Tongue (tissue), 3 donors: ENCODE measurements around the gene CDK18. TPM values are rescaled to one million over a fixed set of nuclear protein-coding genes. Genes with fewer than 3 reads are reported as not detected.

Experiments
- DNase-seq: peaks from one replicate; pipeline ENCODE4 v3.0.0-alpha.2; 2015
- small RNA-seq: library from RNA; depleted of rRNA; stranded (forward); fragments of <200 nt; gene quantifications from one replicate; pipeline ENCODE3, GENCODE V24; 2014; ENCODE audit warnings: low replicate concordance
- total RNA-seq: library from RNA; depleted of rRNA; stranded (reverse); fragments of >200 nt; gene quantifications from one replicate; pipeline ENCODE4 v1.2.3, GENCODE V29; 2014

The CDK18 gene
- total RNA-seq, 1 donor from 2014 or later, result 7.7 TPM

- no peak for DNase-seq
These were observed 65.7 kb downstream of the CDK18 start for GRCh38 chr1:205570173-205570501.

DNA sequence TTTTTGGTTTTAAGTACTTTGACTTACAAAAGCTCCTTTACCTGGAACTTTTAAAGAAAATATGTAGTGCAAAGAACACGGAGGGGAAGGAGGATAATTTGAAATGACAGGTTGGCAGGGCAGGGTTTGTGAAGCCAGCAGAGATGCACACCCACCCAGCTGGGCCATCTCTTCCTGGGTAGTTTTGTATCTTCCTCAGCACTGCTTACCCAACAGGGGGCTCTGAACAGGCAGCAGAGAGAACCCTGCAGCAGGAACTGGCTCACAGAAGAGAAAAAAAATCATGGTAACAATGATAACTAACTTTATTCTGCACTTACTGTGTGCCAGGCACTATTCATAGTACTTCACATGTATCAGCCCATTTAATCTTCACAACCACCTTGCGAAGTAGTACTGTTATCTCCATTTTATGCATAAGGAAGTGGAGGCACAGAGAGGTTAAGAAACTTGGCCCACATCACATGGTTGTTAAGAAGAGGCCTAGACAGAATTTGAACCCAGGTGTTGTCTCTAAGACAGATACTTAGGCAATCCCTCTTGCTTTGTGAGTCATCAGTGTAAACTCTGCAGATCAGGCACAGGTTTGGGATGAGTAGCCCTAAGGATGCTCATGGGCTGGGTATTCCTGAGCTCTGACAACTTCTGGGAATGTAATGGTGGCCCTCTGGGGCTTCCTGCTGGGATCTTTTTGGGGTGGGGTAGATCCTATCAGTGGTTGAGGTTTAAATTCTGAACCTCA lies 66.5 kb downstream of the CDK18 start:
- DNase-seq, result no peak

DNA sequence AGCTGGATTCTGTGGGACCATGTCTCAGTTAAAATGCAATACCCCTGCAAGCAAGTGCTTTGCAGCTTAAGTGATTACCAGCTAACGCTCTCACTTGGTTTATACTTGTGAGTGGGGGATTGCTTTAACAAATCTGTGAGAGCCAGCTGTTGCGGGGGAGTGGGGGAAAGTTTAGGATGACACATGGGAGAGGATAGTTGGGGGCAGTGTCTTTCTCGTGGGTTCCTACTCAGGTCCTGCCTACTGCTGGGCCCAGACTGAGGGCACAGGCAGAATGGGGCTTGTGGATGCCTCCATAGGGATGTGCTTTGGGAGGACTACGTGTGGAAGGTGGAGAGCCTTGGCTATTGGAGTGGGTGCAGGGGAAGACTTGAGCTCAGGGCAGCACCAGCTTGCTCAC lies 67.3 kb downstream of the CDK18 start:
- no peak for DNase-seq

- no peak for DNase-seq
These were observed 68.0 kb downstream of the CDK18 start for GRCh38 chr1:205572421-205572820.

- no peak for DNase-seq
These were observed 70.9 kb downstream of the CDK18 start for GRCh38 chr1:205575294-205575885.

DNA sequence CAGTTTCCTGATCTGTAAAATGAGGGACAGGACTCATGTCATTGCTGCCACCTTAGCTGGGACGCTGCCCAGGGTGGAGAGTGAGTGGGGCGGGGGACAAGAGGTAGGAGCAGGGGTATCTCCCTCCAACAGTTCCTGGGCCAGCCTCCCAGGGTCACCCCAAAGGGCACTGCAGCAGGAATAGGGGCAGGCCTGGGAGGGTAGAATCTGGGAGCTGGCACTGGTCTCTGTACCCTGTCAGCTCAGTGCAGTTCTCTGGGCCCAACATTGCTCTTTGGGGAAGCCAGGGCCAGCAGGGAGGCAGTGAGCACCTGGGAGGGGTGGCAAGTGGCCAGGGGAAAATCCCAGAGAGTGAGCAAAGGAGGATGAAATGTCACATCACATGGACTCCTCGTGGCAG lies 71.5 kb downstream of the CDK18 start:
- DNase-seq, result no peak

DNA sequence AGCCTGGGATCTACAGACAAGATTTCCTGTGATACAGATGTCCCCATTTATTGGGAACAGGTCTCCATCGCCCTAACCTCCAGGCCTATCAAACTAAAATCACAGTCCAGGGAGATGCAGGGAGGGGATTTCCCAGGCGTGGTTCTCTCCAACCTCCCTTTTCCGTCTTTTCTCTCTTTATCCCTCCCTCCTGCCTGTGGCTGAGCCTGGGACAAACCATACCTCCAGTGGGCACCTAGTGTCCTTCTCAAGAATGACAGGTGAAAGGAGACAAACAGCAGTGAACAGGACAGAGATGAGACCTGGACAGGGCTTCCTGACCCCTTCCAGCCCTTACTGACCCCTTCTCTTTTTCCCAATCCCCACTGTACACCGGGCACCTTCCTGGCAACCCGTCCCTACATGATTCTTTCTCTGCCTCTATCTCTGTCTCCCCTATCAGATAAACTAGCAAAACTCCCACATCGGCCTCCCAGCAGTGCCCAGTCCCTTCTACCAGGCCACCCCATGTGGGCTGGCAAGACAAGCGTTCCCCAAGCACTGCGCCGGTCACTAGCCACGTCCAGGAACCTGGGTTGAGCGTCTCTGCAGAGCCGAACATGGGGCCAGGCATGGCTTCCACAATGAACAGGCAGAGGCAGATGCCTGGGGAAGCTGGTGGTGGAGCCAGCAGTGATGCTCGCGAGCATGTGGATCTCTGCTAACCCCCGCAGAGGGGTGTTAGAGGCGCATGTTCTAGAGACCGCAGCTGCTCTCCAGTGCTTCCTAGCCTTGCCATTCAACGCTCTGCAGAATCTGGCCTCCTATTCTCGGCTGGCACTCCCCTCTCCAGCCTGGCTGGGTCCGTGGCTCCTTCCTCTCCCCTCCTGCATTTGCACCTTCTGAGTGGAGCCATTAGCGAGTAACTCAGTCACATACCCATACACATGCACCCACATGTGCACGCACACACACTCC lies 72.6 kb downstream of the CDK18 start:
- DNase-seq, result no peak

DNA sequence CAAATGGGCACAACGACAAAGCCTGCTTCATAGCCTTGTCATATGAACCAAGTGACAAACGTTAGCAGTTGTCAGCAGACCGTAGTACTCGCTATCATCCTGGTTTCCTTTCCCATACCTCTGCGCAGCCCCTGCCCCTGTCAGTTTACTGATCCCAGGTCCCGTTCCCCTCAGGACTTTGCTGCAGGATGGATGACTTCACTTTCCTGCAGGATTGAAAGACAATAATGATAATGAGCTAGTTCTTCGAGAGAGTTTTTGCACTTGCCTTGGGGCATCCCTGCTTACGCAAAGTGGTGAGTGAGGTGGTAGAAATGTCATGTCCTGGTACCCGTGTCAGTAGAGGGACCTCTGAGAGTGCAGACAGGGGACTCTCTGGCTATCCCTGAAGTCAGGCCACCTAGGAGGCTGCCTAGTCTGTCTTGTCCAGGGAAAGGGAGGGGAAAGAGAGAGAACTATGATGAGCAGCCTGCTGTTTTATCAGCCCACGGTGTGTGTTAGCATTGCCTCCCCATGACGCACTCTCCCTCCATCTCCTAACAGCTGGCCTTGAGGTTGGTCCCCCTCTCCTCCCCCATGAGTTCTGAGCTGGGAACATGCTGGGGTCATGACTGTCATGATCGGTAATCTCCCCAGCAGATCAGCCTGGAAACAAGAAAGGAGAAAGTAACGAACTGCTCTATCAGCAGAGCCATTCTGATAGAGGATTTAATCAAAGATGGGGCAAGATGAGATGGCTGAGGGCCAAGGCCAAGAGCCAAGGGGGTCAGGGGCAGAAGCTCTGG lies 73.6 kb downstream of the CDK18 start:
- DNase-seq, result no peak

- DNase-seq, result no peak
These were observed 74.5 kb downstream of the CDK18 start for GRCh38 chr1:205578780-205579571.

GRCh38 chr1:205579711-205580110 lies 75.2 kb downstream of the CDK18 start:
- no peak for DNase-seq

- no peak for DNase-seq
These were observed 75.9 kb downstream of the CDK18 start for GRCh38 chr1:205580140-205580922.

DNA sequence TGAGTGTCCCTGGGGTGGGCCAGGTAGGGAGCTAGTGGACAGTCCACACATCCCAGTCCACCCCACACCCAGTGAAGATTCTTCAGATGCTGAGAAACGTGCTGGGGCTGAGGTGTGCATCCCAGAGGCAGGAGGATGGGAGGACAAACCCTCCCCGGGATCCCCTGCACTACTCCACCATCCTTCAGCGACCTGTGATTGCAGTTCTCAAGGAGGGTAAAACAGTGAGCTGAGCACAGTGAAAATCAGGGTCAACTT lies 76.4 kb downstream of the CDK18 start:
- no peak for DNase-seq

GRCh38 chr1:205581321-205581980 lies 77.0 kb downstream of the CDK18 start:
- DNase-seq, result no peak

DNA sequence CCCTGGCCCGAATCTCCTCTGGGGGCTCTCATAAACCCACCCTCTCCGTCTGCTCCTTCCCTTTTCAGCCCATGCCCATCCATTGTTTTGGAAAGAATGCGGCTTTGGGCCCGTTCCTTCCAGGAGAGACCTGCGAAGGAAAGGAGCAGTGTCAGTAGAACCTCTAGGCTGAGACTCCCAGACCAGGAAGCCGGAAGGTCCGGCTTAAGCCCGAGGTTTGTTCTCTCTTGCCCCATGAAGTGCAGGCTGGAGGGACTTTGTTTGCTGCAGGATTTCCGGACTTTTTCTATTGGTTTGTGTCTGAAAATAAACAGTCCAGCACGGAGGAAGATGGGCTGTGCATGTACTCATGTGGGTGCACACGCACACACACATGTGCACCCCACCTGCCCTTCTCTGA lies 77.6 kb downstream of the CDK18 start:
- no peak for DNase-seq

Small RNA genes within 50 kb of the gene (small RNA-seq; reads per million reads assigned to genes)
- not detected for gene RNU2-19P

Other genes with a start within 250 kb of the CDK18 start
- 10.1 TPM for gene NUAK2, start 182.9 kb upstream of the CDK18 start, total RNA-seq
- gene KLHDC8A, start 147.7 kb upstream of the CDK18 start, total RNA-seq, result 0.72 TPM
- gene LEMD1, start 82.6 kb upstream of the CDK18 start, total RNA-seq, result not detected
- 0.31 TPM for gene BLACAT1, start 48.6 kb upstream of the CDK18 start, total RNA-seq
- gene ELK4, start 127.3 kb downstream of the CDK18 start, total RNA-seq, result 23.0 TPM
- gene SLC45A3, start 175.8 kb downstream of the CDK18 start, total RNA-seq, result 4.2 TPM
- gene NUCKS1, start 245.5 kb downstream of the CDK18 start, total RNA-seq, result 193 TPM